HG03460 (cell line): ENCODE measurements around the gene TEX11.
"Not testable (repeated sequence)": the region's sequence is repeated elsewhere in the genome, so short reads cannot be mapped to it uniquely, and the experiment has no call there.

Experiments used
- ATAC-seq: cut with Tn5 transposase; IDR thresholded peaks from one replicate; pipeline ENCODE4 v1.9.1; 2021; ENCODE audit not compliant: unreplicated experiment

TEX11 gene

DNA sequence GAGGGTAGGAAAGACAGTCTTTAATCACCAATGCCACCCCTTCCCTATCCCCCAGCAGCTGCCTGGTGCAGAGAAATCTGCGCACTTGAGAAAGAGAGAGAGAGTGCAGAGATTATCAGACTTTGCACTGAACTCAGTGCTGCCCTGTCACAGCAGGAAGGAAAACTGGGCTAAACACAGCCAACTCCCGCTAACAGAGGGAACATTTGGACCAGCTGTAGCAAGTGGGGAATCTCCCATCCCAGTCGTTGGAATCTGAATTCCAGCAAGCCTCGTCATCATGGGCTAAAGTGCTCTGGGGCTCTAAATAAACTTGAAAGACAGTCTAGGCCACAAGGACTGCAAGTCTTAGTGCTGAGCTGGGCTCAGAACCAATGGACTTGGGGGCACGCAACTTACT lies 295.2 kb downstream of the TEX11 start:
- ATAC-seq = no peak

DNA sequence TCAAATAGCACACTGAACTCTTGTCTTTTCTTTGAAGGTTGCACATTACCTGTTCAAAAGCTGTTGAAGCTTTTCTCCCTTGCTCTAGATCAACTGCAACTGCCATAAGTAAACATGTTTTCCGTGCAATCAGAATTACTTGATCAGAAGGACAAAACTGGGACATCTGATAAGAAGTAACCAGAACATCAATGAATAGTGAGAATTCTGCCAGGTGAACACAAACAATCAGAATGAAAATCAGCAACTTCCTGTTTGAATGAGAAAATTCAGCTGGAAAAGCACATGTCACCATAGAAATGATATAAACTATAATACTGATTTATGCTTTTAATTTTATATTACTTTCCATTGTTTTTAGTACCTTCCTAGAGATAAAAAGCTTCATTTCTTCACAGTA lies 303.2 kb downstream of the TEX11 start:
- no peak for ATAC-seq

DNA sequence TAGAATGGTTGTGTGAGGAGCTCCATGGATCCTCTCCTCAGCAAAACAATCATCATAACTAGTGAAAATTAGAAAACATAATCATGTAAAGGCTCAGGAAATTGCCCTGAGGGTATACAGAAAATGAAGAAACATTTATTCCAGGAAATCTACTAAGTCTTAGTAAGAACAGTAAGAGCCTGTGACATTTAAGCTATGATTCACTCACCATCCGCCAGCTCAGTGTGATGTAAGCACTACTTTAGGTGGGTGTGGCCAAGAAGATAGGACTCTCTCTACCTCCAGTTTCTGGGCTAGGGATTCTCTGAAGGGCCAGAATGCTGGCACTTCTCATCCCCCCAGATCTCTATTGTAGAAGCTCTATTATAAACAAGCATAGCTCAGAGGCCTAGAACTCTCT lies 316.4 kb downstream of the TEX11 start:
- ATAC-seq = no peak

DNA sequence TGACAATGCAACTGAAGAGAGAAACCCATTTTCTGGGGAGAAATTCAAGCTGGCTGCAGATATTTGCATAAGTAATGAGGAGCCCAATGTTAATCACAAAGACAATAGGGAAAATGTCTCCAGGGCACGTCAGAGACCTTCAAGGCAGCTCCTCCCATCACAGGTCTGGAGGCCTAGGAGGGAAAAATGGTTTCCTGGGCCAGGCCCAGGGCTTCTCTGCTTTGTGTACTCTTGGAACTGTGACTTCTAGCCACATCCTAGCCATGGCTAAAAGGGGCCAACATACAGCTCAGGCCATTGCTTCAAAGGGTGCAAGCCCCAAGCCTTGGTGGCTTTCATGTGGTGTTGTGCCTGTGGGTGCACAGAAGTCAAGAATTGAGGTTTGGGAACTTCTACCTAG lies 321.4 kb downstream of the TEX11 start:
- ATAC-seq = not testable (repeated sequence)

DNA sequence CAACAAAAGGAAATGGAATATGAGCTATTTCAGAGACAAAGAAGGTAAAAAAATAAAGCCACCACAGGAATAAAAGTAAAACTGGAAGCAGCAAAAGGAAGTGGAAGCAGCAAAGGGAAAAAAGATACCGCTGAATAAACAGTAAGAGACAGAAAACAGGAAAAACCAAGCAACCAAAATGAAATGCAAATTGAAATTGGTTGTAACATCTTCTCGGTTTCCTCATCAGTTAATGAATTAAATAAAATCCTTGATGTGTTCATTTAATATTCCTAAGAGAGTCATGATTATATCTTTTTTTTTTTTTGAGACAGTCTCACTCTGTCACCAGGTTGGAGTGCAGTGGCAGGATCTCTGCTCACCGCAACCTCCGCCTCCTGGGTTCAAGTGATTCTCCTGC lies 331.1 kb downstream of the TEX11 start:
- ATAC-seq = no peak

DNA sequence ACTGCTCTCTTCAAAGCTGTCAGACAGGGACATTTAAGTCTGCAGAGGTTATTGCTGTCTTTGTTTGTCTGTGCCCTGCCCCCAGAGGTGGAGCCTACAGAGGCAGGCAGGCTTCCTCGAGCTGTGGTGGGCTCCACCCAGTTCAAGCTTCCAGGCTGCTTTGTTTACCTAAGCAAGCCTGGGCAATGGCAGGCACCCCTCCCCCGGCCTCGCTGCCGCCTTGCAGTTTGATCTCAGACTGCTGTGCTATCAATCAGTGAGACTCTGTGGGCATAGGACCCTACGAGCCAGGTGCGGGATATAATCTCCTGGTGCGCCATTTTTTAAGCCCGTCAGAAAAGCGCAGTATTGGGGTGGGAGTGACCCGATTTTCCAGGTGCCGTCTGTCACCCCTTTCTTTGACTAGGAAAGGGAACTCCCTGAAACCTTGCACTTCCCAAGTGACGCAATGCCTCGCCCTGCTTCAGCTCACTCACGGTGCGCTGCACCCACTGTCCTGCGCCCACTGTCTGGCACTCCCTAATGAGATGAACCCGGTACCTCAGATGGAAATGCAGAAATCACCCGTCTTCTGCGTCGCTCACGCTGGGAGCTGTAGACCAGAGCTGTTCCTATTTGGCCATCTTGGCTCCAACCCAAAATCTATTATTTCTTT lies 338.5 kb downstream of the TEX11 start:
- not testable (repeated sequence) for ATAC-seq

DNA sequence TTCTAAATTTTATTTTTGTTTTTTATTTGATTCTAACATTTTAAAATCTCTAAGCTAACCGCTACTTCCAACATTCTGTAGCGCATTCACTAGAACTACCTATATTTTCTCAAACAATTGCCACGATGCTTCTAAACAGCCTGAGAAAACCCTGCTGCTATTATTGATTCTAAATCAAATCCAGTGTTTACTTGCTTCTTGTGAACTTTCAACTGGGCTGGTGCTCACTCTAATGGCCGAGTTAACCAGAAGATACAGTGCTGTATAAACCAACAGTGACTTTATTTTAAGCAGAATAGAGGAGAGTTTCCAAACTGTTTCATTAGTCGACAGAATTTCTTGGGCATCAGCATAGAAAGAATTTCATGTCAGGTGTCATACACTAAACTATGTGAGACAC lies 353.6 kb downstream of the TEX11 start:
- no peak for ATAC-seq

DNA sequence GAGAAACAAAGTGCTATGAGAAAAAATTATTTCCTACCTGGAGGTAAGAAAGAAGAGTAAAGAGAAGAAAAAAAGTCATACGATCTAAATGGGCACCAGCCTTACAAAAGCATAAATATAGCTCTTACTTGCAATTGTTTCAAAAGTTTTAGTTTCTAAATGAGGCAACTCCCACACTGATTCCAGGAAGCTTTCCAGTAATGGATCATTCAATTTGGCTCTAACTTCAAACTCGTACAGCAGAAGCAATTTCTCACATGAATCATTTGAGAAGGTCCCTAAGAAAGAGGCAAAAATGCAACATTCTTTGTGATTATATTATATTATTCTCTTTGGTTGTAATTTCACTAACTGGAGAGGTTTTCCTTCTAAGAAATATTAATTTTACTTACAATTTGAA lies 354.0 kb downstream of the TEX11 start:
- no peak for ATAC-seq

DNA sequence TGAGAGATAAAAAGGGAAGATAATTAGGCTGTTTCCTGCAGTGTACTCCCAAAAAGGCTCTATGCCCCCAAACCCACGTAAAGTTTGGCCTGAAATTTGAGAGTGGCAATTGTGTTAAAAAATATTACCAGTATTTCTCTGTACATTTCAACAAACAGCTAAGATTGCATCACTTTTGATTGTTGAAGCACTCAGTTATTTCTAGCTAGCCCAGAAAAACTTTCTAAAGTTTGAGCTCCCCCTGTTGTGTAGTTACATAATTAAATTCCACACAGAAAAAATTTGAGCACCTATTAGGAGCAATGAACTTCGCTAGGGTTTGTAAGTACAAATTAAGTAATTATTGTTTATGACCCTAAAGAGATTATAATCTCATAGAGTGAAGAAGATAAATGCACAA lies 354.4 kb downstream of the TEX11 start:
- ATAC-seq = no peak

DNA sequence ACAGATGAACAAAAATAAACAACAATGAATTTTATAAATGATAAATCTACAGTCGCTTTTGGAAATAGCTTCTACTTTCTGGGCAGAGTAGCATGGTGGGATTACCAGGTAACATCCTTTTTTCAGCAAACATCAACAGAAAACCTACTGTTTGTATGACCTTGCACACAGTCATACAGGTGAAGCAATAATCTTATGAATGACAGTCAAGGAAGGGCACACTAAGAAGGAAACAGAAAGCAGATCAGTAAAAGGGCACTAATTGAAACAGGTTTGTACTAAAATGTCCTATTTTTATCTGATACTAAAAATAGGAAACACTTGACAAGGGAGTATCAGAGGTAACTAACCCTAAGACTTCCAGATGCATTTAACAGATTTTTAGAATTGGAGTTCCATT lies 355.0 kb downstream of the TEX11 start:
- peak; percentile 71 for ATAC-seq

DNA sequence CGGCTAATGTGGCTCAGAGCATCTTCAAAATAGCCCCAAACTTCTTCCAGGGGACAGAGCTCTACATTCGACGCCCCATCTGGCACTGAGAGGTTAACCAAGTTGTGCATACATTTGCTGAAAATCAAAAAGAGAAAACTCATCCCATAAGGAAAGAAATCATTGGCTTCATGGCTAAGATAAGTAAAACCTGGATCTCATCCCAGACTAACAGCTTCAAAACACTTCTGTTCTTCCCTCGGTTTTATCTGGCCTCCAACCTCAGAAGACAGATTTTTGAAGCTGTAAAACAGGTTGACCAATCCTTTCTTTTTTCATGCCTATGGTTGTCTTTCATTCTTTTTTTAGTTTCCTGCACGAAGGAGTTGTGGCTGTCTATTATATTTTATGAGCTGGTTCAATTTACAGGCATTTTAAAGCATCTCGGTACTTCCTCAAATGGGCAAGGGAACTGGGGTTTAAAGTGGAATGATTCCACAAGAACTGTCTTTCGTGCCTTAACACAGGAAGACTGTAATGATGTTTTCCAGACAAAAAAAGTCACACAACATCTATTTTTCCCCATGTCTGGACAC lies 356.3 kb downstream of the TEX11 start:
- ATAC-seq = no peak

DNA sequence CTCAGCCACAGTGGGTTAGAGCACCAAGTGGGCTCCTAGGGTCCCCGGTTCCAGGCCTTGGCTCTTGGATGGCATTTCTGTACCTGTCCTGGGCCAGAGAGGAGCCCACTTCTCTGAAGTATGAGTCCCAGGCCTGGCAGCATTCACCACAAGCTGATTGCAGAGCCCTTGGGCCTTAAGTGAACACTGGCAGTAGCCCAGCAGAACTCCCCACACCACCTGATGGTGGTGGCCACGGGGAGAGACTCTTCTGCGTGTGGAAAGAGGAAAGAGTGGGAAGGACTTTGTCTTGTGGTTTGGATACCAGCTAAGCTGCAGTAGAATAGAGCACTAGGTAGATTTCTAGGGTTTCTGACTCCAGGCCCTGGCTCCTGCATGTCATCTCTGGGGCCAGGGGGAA lies 359.1 kb downstream of the TEX11 start:
- no peak for ATAC-seq

DNA sequence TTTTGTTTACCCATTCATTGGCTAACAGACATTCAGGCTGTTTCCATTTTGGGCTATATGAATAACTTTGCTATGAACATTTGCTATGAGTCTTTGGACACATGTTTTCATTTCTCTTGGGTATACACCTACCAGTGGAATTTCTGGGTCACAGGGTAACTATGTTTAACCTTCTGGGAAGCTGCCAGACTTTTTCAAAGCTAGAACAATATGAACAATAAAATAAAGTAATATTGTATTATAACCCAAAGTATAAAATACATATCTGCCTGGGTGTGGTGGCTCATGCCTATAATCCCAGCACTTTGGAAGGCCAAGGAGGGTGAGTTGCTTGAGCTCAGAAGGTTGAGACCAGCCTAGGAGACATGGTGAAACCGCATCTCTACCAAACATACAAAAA lies 373.3 kb downstream of the TEX11 start:
- ATAC-seq = no peak

DNA sequence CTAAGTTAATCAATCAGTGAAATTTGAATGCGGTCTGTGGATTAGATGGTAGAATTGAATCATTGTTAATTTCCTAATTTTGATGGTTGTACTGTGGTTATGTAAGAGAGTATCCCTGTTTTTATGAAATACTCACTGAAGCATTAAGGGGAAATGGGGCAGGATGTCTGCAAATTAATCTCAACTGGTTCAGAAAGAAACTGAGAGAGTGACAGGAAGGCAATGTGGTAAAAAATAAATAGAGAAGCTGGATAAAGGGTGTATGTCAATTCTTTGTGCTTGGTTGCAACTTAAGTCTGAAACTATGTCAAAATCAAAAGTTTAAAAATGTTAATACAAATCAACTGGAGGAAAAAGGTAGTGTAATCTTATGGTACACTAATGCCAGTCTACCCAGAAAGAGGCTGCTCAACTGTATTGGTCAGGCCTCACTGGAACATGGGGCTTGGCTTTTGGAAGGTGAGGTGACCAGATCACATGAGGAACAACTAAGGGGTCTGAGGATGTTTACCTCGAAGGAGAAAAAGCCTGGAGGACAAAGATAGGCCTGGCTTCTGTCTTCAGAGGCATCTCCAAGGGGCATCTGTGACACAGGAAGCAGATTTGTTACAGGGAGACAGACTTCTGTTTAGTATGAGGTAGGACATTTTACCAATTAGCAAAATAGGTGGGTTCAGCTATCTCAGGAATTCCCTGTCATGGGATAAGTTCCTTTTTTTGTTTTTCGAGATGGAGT lies 380.7 kb downstream of the TEX11 start:
- no peak for ATAC-seq

DNA sequence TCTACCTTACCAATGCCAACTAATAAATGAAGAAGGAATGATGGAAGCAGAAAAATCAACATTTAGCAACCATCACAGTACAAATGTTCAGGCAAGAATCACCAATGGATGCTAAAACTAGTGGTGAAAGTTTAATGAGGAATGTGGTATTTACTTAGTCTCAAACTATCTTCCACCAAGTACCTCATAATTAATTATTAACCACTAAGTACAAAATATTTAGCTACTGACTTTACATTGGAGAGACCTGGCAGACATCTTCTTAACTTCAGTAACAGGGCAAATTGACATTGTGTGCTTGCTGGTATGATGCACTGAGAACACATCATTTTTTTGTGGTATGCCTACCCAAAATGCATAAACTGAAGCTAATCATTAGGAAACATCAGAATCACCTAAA lies 381.5 kb downstream of the TEX11 start:
- ATAC-seq = no peak

DNA sequence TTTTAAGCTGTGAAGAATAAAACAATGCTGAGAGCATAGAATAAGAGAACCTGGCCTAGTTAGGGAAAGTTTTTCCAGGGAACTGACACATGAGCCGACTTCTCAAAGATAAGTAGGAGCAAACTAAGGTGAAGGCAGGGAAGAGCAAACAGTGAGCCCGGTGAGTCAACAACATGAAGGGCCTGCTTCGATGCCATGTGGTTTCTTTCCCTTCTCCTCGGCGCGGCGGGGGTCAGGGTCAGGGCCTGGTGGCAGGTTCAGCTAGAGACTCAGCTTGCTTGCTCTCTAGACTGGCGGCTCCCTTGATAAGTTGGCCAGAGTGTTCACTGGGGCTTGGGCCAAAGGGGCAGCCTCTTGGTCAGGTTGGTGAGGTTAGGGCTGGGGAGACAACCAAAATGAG lies 382.8 kb downstream of the TEX11 start:
- no peak for ATAC-seq

DNA sequence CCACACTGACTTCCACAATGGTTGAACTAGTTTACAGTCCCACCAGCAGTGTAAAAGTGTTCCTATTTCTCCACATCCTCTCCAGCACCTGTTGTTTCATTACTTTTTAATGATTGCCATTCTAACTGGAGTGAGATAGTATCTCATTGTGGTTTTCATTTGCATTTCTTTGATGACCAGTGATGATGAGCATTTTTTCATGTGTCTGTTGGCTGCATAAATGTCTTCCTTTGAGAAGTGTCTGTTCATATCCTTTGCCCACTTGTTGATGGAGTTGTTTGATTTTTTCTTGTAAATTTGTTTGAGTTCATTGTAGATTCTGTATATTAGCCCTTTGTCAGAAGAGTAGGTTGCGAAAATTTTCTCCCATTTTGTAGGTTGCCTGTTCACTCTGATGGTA lies 392.8 kb downstream of the TEX11 start:
- not testable (repeated sequence) for ATAC-seq

DNA sequence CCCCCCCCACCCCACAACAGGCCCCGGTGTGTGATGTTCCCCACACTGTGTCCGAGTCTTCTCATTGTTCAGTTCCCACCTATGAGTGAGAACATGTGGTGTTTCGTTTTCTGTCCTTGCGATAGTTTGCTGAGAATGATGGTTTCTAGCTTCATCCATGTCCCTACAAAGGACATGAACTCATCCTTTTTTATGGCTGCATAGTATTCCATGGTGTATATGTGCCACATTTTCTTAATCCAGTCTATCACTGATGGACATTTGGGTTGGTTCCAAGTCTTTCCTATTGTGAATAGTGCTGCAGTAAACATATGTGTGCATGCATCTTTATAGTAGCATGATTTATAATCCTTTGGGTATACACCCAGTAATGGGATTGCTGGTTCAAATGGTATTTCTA lies 393.2 kb downstream of the TEX11 start:
- ATAC-seq = not testable (repeated sequence)

DNA sequence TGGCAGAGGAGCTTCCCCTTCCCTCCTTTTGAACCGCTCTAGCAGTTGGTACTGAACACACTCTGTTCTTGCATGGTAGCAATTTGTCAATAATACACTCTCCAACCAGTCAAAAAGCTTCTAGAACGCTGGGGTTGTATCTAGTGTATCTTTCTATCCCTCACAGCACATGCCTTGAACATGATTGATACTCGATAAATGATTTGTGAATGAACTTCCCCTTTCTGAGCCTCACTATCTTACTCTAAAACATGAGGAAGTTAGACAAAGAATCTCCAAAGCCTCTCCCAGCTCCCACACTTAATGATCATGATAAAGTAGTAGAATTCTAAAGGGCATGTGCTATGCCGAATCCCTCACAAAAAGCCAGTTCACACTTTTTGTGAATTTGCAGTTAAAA lies 399.4 kb downstream of the TEX11 start:
- ATAC-seq = no peak

DNA sequence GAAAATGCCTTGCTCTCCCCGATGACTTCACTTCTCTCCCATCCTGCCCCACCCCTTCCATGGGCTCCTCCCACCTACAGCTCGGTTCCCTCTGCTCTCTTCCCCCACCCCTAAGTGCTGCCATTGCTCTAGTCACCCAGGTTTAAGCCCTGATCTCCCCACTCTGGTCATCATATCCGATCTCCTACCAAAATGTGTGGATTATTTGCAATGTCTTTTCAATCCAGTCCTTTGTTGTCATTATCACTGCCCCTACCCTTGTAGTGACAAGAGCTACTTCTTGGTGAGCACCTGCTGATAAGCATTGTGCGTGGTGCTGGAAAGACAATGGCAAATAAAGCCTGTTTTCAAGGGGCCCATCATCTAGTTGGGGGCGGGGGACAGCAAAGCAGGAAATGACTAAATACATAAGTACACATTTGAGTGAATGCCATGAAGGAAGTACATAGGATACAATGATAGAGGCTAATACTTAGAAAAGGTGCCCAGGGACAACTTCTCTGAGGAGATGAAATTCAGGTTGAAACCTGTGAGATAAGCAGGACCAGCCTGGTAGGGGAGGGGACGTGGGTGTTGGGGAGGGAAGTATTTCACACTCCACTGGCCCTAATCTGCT lies 400.1 kb downstream of the TEX11 start:
- ATAC-seq = no peak

DNA sequence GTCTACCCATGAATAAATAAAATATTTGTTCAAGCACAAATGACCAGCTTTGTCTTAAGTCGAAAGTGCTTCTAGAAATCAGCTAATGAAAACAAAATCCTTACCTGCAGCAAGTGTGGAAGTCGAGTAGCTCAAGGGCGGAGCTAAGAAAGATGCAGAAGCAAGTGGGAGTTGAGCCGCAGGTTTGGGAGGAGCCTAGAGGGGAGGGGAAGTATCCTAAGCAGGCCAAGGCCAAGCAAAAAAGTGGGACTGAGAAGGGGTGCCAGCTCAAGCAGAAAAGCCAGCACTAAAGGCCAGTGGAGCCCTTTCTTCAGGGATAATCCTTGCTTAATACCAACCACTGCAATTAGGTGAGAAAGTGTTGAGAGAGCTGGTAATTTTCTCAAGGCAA lies 403.1 kb downstream of the TEX11 start:
- ATAC-seq = no peak

DNA sequence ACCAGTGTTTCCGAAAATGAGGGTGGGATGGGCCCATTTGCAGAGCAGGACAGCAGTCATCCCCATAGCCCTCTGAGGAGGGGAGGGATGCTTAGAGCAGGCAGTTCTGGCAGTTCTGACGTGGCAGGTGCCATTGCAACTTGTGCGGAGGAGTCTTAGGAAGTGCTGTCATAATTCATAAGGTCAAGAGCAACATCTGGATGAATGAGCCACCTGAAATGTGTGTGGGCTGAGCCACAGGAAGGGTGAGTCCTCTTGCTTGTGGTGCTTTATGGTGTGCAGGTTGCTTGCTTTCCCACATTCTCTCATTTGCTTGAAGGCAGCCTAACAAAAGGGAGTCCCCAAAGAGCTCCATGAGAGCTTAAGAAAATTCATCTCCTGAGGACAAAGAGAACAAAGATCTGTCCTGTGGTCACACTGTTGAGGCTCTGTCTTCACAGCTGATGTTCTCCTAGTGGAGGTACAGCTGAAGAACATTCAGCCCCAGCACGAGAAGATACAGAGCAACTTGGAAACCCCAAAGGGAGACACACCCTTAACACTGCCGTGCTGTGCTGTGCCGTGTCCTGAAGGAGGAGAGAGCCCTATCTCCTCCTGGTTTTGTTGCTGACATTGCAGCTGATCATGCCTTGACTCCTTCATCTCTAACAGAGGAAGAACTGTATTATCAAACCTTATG lies 403.6 kb downstream of the TEX11 start:
- no peak for ATAC-seq
